ENCODE data around the gene MTX1. TPM values are rescaled to one million over a fixed set of nuclear protein-coding genes. Genes with fewer than 3 reads are reported as not detected.

MTX1 gene
- polyA plus RNA-seq, 1 donor = 40.7 TPM

DNA sequence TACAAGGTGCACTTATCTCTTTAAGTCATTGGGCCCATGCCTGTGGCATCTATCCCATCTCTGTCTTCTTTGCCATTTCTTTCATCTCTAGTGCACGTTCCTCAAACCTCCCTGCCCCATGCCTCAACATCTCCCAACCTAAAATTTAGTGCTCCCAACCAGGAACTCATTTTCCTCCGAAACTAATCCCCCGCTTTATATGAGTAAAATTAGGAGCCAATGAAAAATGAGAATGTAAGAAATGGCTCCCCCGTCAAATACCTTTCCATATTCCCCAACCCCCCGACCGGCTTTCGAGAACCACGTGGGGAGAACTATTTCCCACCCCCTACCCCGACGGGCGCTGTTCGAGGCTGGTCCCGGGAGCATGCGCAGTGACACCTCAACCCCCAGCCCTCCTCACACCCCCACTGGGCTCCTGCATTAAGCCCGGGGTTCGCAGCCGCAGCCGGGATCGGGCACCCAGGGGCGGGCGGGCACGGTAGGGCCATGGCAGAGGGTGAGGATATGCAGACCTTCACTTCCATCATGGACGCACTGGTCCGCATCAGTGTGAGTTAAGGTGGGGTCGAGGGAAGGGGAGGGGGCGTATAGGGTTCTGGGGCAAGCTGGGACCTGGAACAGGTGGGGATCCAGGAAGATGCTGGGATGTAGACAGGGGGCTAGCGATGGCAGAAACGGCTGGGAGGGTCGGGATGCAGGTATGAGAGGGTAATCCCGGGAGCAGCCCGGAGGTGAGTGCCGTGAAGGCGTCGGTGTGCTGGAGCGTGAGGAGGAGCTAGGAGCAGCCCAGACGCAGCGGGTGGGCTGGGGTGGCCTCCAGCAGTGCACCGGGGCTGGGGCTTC is 34.8 kb upstream of the MTX1 start, which contains the start of gene TRIM46:
TSS of gene TRIM46 (plus strand) at position 372 of the 846 bp plus-strand sequence. CDS start at position 490, 118 bp downstream.
- no peak for DNase-seq

DNA sequence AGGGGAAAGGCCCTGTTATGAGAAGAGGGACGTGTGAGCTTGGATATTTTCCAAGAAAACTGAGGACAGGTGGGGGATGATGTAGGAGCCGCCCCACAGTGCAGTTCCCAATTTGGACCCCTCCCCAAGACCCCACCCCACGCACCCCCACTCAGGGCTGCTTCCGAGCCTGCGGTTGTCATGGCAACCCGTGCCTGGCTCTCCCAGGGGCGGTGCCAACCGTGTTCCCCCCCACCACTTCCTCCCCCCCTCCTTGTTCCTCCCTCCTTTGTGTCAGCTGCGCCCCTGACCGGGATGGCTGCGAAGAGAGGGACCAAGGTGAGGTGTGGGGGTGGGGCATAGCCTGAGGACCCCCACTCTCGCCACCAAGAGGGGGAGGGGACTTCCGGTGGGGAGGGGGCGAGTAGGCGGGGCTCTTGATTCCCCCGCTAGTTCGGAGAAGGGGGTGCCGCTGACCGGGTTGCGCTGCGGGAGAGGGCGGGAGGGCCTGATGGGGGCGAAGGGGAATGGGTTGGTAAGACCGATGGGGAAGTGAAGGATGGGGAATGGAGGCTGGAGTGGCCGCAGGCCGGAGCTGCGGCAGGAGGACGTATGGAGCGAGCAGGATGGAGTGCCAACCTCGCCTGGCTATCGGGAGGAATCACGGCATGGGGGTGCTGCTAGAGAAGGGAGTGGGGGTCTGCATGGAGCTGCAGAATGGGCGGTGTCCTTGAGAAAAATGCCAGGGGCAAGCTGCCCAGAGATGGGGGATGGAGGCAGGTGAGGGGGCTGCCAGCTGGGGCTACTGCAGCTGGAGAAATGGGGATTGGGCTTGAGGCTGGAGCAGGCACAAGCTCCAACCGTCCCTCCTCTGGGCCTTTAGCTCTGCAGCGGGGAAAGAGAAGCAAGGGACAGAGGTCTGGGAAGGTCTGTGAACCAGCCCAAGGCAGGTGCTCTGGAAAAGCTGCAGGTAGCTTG is 33.9 kb upstream of the MTX1 start:
- no peak for DNase-seq

DNA sequence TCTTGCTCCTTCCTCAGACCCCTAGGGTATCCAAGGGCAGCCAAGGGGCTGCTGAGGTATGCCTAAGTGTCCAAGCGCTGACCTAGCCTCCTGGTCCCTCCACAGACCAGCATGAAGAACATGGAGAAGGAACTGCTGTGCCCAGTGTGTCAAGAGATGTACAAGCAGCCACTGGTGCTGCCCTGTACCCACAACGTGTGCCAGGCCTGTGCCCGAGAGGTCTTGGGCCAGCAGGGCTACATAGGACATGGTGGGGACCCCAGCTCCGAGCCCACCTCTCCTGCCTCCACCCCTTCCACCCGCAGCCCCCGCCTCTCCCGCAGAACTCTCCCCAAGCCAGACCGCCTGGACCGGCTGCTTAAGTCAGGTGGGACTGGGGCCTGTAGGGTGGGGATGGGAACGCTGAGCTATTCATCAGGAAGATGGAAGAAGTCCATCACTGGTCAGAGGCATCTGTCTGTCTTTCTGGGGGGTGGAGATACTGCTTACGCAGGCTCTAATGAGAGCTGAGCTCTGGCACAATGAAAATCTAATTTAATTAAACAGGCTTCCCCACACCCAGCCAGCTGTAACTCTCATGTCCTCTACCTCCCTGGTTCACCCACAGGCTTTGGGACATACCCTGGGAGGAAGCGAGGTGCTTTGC is 33.1 kb upstream of the MTX1 start:
- DNase-seq = no peak

DNA sequence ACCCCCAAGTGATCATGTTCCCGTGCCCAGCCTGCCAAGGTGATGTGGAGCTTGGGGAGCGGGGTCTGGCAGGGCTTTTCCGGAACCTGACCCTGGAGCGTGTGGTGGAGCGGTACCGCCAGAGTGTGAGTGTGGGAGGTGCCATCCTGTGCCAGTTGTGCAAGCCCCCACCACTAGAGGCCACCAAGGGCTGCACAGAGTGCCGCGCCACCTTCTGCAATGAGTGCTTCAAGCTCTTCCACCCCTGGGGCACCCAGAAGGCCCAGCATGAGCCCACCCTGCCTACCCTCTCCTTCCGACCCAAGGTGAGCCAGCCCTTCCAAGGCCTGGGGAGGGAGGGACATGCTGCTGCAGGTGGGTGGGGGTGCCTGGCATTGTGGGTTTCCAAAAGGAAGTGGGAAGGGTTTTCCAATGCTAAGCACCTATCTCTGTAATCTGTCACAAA is 32.5 kb upstream of the MTX1 start:
- DNase-seq = no peak

DNA sequence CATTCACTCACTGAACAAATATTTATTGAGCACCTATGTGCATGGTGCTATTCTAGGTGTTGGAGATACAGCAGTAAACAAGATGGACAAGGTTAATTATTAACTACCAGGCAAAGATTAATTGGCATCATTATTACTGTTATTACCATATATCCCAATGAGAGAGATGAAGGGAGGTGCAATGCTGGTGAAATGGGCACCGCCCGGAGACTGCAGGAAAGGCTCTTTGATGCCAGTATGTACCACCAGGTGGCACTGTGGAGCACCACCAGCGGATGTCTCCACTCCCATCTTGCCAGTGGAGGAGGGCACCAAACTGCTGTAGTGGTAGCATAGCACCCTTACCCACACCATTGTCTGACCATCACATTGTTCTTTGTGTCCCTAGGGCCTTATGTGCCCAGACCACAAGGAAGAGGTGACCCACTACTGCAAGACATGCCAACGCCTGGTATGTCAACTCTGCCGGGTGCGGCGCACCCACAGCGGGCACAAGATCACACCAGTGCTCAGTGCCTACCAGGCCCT is 31.9 kb upstream of the MTX1 start:
- no peak for DNase-seq

DNA sequence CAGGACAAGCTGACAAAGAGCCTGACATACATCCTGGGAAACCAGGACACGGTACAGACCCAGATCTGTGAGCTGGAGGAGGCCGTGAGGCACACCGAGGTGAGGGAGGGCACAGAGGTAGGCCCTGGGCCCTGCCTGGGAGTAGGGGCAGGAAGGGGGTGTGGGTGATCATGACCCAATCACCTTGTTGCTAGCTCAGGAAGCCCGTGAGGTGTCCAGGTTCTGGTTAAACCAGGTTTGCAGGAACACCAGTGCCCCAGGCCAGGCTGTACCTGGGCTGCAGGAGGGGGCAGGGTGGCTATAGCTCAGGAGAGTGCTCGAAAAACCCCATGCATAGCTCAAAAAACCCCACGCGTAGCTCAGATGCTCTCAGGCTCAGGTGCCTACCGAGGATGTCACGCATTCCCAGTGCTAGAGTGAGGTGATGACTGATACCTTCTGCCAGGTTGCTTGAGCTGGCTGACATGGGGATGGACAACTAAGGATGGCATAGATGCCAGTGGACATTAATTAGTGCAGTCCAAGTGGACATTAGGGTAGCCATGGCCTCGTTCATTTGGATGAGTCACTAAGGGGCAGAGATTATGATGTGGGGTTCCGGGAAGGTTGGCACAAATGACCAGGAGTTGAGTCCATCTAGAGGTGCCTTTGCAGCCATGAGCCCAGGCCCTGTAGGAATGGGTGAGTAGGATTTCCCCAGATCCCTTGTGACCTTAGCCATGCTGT is 31.1 kb upstream of the MTX1 start:
- DNase-seq = no peak

DNA sequence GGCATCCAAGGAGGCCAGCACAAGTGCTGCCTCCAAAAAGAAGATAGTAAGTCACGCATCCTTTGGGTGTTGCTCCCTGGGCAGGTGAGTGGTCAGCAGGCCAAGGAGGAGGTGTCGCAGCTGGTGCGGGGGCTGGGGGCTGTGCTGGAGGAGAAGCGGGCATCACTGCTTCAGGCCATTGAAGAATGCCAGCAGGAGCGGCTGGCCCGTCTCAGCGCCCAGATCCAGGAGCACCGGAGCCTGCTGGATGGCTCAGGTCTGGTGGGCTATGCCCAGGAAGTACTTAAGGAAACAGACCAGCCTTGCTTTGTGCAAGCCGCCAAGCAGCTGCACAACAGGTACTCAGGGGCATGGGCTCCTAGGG is 30.6 kb upstream of the MTX1 start:
- no peak for DNase-seq

DNA sequence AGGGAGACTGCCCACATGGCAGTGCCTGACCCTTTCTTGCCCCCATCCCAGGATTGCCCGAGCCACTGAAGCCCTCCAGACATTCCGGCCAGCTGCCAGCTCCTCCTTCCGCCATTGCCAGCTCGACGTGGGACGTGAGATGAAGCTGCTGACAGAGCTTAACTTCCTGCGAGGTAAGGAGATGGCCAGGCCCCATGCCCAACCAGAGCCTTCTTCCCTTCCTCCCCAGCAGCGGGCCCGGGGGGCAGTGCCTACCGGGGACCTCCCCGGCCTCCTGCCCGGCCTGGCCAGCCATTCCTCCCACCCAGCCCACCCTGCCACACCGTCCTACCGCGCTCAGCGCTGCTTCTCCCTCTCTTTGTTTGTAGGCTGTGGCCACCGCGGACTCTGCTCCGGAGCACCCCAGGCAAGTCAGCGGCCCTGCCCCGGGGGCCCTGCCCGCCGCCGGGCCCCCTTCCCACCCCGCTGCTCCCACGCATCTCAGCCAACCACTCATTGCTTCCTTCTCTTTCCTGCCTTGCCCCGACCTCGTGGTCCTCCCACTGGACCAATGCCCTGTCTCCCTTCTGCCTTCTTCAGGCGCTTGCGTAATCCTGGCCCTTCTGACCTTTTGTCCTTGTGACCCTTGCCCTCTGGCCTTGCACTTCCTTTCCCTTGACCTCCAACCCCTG is 29.9 kb upstream of the MTX1 start:
- DNase-seq = no peak

DNA sequence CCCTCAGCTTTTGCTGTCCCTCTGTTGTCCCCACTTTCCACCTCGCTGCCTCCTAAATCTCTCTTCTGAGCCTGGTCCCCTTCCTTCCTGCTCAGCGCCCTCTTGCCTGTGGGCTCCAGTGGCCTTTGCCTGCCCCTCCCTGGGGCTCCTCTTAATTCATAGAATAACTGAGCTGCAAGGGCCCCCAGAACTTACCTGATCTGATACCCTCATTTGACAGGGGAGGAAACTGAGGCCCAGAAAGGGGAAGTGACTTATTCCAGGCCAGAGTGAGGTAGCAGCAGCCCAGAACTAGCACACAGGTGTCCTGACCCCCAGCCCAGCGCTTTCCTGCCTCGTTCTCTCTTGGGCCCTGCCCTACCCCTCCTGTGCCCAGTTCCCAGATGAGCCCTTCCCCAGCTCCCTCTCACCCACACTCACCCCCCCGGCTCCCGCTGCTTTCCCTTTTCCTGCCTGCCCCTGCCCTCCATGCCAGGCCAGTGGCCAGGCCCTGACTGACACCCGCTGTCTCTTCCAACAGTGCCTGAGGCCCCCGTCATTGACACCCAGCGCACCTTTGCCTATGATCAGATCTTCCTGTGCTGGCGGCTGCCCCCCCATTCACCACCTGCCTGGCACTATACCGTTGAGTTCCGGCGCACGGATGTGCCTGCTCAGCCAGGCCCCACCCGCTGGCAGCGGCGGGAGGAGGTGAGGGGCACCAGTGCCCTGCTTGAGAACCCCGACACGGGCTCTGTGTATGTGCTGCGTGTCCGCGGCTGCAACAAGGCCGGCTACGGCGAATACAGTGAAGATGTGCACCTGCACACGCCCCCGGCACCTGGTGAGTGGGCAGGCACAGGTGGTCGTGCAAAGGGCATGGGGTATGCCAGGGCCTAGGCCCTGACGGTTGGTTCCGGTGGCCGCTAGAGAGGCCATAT is 29.1 kb upstream of the MTX1 start:
- no peak for DNase-seq

DNA sequence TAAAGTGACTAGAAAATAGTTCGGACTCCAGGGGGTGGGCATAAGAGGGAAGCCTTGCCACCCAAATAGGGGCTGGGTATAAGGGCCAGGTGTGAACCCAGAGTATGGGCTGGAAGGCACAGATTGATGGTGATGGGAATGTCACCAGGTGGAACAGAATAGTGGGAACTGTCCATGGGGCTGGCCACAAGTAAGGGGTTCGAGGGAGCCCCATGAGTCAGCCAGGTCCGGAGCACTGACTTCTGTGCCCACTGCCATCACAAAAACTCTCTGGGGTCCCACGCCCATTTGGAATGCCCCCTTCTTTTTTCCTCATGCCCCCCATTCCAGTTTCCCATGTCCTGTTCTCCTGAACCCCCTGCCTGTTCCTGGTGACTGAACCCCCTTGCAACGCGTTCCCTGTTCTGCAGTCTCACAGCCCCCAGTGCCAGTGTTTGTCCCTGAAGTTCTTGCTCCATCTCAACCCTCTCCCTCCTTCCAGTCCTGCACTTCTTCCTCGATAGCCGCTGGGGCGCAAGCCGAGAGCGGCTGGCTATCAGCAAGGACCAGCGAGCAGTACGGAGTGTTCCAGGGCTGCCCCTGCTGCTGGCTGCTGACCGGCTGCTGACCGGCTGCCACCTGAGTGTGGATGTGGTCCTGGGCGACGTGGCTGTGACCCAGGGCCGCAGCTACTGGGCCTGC is 27.0 kb upstream of the MTX1 start:
- DNase-seq = no peak

DNA sequence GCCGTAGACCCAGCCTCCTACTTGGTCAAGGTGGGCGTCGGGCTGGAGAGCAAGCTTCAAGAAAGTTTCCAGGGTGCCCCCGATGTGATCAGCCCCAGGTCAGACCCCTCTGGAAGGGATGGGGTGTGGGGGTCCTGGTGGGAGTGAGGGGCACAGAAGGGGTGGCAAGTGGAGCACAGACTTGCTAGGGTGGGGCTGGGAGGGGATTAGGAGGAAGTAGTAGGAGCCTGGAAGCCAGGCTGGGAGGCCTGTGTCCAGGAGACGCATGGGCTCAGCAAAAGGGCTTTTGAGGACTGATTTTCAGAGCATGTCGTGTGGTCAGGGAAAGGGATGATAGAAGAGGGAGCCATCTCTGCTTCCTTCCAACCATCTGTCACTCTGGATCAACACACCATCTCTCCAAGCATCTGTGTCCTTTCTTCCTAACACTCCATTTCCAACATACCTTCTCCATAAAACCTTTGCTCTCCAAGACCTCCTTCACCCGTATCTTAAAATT is 26.4 kb upstream of the MTX1 start:
- no peak for DNase-seq

DNA sequence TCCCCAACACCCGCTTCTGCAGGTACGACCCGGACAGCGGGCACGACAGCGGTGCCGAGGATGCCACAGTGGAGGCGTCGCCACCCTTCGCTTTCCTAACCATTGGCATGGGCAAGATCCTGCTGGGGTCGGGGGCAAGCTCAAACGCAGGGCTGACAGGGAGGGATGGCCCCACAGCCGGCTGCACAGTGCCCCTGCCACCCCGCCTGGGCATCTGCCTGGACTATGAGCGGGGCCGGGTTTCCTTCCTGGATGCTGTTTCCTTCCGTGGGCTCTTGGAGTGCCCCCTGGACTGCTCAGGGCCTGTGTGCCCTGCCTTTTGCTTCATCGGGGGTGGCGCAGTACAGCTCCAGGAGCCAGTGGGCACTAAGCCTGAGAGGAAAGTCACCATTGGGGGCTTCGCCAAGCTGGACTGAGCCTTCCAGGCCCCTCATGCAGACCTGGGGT is 24.7 kb upstream of the MTX1 start:
- DNase-seq = no peak

DNA sequence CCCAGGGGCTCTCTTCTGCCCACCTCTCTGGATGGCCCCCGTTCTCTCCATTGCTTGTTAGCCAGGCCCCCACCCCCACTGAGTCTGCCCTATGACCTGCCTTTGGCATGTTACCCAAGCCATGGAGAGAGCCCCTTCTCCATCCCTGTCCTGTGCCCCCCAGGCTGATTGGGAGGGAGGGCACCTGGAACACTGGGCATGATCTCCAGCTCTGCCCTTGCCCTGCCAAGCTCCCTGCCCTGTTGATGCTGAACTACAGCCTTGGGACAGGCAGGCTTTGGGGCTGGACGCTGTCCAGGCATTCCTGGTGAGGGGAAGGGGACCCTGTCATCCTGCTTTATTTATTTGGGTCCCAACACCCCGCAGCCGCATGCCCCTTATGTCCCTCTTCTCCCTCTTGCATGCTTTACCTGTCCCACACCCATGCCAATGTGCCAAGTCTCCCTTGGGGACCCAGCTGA is 24.1 kb upstream of the MTX1 start:
- DNase-seq = no peak

DNA sequence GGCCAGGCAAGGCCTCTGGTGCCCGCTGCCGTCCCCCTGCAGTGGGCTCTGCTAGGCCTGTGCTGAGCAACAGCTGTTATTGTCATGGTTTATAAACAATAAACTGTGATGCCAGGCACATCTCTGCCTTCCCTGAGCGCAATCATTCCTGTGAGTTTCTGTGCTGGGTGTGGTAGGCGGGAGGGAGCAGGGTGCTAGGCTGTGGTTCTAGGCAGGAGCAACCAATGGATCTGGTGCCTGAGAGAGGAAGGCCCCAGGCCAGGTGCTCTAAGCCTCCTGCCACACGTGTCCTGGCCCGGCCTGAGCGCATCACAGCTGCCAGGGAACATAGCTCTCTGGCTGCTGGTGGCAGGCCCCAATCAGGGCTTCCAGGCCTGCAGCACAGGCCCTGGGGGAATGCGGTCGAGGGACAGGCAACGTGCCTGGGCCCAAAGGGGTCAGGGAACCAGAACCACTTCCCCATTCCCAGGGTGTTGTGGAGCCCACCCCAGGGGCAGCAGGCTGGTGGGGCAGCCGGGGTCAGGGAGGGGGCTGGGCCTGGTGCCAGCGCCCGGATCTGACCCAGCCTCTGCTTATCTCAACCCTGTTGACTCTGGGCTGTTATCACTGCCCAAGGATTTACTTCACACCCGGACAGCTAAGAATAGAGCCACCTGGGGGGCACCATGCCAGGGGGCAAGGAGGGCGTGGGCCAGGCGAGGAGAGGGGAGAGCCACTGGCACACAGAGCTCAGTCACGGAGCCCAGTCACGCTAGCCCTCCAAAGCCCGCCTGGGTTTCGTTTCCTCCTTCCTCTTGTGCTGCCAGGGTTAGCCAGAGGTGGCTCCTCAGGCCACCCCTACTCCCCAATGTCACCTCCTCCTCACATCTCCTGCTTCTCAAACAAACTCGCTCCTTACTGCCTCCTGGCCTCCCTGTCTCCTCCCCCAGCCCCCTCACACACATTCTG is 23.4 kb upstream of the MTX1 start:
- DNase-seq = no peak

DNA sequence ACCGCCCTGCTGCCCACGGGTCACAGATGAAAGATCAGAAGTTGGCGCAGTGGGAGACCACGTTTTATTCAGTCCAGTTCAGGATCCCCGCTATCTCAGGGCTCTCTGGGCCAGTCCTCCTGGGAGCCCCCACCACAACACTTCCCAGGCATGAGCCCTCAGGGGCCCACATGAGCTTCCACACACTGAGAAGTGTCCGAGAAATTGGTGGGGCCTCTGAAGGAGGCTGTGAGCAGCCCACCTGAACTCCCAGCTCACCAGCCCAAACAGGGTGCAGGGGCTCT is 22.8 kb upstream of the MTX1 start:
- no peak for DNase-seq

DNA sequence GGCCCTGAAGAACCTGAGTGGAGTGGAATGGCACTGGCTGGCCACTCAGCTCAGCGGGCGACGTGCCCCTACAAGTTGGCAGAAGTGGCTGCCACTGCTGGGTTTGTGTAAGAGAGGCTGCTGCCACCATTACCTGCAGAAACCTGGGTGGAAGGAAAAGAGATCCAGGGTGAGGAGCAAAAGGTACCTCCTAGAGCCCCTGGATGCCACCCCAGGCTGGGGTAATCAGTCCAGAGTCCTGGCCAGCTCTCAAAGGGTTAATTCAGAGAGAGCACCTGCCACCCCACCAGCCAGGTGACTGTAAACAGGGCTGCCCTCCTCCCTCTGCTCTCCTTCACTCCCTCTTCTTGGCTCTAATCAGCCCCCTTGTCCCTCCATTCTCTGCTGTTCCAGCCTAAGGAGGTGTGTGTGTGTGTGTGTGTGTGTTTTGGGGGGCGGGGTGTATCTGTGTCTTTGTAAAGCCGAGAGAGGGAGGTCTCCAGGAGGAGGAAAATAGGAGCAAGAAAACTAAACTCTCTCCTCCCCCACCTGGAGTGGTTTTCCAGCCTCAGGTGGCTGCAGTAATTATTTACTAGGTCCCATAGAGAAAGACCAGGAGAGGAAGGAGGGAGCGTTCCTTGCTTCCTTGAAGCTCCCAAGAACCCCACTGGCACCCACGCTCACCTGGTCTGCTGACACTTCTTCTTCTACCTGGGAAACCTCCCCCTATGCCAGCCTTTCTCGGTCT is 22.3 kb upstream of the MTX1 start:
- DNase-seq = no peak

DNA sequence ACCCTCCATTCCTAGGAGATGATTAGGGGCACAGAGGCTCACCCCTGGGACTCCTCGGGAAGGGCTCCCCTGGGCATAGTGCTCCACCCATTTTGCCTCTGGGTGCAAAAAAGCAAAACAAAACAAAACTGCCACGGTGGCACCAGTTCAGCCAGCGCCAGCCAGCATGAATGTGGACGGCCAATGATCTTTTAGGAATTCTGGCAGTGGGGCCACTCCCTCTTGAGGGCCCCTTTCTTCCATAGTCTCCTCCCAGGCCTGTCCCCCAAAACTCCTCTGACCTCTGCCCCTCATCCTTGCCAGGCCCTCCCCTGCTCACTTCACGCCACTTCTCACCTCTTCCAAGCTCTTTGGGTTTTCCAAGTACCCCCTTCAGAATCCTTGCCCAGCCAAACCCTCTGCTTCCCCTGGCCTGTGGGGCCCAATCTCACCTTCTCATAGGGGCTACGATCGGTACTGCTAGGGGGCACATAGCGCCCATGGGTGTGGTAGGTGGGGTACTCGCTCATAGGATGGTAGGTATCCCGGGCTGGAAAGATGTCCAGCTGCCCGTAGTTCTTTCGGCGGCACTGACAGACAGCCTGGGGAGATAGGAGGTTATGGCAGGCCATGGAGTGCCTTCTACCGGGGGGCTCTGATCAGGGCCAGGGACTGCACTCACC is 21.6 kb upstream of the MTX1 start:
- no peak for DNase-seq

Measured in left kidney (tissue), 2 donors.